ENCODE results near the gene TMEM200C.

DNA sequence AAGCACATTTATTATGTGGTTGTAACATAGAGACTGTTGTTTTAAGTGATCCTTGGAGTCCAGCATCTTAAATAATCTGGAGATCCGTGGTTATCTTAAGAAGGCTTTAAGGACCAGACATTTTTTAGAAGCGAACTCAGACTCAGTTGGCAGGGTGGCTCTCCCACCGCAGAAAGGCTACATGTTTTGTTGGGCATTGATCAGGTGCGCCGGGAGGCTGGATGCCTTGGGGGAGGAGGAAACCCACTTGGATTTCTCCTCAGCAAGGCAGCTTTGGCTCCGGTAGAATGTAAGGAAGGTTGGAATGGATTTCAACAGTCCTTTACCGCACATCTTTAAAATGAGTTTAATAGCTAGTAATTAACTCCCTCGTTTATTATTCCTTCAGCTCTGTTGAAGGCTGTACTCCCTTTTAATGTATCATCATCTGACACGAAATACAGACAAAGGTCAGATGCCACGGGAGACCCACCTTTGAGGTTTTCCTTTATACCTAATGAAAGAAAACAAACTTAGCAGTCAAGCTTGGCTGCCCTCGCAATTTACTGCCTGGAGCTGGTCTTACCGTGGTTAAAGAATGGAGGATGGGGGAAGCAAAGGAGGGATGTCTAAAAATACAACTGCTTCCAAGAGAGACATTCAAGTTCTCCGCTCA is 1.2 kb downstream of the TMEM200C start:
- TF ChIP-seq, protein P1, sequence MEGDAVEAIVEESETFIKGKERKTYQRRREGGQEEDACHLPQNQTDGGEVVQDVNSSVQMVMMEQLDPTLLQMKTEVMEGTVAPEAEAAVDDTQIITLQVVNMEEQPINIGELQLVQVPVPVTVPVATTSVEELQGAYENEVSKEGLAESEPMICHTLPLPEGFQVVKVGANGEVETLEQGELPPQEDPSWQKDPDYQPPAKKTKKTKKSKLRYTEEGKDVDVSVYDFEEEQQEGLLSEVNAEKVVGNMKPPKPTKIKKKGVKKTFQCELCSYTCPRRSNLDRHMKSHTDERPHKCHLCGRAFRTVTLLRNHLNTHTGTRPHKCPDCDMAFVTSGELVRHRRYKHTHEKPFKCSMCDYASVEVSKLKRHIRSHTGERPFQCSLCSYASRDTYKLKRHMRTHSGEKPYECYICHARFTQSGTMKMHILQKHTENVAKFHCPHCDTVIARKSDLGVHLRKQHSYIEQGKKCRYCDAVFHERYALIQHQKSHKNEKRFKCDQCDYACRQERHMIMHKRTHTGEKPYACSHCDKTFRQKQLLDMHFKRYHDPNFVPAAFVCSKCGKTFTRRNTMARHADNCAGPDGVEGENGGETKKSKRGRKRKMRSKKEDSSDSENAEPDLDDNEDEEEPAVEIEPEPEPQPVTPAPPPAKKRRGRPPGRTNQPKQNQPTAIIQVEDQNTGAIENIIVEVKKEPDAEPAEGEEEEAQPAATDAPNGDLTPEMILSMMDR (conservative IDR thresholded peaks at IDR 0.05 in 1 of 2, IDR thresholded peaks at IDR 0.05 in 1 of 2; ENCODE audit: low read depth in 1 of 2, low read length in 2 of 2) = no peak
- TF ChIP-seq EZH2 (IDR thresholded peaks at IDR 0.05; ENCODE audit: low read length, missing control alignments) = peak; percentile 12
